Activated CD8-positive, alpha-beta memory T cell treated with anti-CD3 and anti-CD28 coated beads for 48 hours (primary cell): ENCODE measurements around the gene LIMCH1.
"Not testable (repeated sequence)": the region's sequence is repeated elsewhere in the genome, so short reads cannot be mapped to it uniquely, and the experiment has no call there.

Source experiments
- DNase-seq, 3 experiments: peaks; one replicate each; pipeline ENCODE4 v3.0.0-alpha.2; 2020; ENCODE audit warnings: low read depth in 2 of 3, low spot score in 2 of 3

Gene LIMCH1, protein sequence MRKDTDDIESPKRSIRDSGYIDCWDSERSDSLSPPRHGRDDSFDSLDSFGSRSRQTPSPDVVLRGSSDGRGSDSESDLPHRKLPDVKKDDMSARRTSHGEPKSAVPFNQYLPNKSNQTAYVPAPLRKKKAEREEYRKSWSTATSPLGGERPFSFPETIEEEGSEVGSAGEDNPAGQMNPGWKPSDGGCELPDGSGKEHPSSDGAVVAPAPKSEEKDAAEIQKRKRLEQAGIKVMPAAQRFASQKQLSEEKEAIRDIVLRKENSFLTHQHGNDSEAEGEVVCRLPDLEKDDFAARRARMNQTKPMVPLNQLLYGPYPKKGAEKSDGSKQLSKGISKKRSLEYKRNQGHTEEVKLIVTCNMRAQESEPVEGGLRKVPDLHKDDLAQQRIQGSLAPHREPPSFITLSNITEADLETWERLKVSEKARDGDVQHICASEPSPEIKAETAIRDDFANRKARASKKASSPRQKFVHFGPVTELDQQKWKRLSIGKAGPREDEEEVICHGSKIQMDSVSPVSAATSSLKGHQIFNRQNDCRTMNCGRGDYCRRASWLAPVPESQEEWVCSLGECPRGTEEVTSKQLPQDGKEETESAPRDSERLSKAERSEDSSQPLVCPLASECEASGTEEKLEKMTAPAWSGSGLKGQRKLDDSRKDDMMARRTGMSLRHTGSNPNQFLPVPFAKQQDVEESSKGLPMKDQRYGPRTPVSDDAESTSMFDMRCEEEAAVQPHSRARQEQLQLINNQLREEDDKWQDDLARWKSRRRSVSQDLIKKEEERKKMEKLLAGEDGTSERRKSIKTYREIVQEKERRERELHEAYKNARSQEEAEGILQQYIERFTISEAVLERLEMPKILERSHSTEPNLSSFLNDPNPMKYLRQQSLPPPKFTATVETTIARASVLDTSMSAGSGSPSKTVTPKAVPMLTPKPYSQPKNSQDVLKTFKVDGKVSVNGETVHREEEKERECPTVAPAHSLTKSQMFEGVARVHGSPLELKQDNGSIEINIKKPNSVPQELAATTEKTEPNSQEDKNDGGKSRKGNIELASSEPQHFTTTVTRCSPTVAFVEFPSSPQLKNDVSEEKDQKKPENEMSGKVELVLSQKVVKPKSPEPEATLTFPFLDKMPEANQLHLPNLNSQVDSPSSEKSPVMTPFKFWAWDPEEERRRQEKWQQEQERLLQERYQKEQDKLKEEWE (N-terminal part only)

DNA sequence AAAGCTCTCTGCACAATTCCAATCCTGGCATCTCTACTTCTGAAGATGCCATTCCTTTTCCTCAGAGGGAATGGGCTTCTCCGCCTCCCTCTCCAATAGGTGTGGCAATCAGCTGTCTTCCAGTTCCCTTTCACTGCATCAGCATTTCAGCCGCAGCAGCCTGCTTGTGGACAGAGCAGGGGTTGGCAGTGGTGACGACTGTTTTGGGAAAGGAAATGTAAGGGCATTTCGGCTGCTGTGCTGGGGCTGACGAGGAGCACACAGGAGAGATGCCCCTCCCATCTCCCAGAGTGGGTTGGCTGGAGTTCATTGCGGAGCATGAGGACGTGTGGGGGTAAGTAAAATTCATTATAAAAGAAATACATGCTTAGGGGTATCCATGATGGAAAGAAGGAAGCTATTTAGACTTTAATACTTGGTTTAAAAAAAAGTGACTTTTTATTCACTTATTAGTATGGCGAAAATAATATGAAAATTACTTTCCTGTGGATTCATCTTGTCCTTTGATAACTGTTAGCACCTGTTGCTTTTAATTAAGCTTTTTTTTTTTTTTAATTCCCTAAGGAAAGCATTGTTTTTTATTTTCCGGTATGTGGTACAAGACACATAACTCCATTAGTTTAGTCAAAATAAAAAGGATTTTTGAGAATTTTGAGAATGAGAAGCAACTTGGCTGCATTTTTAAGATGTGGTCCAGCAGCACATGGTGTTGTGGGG, at the start of gene LIMCH1:
Gene LIMCH1 (plus strand): TSS at position 141 of the 717 bp plus-strand sequence. CDS start 67,839 bp downstream, outside the sequence.
- DNase-seq = no peak

- DNase-seq = not testable (repeated sequence)
Measured at GRCh38 chr4:41491081-41491576, 46.8 kb upstream of the LIMCH1 start.

GRCh38 chr4:41496977-41497376, 41.0 kb upstream of the LIMCH1 start:
- no peak for DNase-seq

- no peak for DNase-seq
Measured at GRCh38 chr4:41498177-41498576, 39.8 kb upstream of the LIMCH1 start.

GRCh38 chr4:41504167-41504818, 33.7 kb upstream of the LIMCH1 start:
- no peak for DNase-seq

DNA sequence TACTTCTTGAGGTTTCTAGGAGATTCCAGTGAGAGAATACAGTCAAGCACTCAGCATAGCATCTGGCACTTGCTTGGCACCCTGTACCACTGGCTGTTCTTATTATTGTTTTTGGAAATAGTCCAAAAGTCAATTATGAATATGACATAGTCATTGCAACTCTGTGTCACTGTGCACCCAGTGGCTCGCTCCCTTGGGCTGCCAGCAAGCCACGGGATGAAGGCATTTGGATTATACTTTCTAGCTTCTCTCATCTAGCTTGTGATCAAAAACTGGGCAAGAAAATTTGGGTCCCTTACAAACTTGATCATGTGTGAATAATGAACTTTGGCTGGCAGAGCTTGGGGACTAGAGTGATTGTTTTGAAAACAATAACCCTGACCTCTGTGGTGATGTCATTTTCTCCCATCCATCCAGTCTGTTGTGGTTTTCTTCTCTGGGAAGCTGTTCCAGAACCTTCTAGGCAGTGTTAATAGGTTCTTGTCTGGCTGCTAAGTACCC, 32.7 kb upstream of the LIMCH1 start:
- no peak for DNase-seq

DNA sequence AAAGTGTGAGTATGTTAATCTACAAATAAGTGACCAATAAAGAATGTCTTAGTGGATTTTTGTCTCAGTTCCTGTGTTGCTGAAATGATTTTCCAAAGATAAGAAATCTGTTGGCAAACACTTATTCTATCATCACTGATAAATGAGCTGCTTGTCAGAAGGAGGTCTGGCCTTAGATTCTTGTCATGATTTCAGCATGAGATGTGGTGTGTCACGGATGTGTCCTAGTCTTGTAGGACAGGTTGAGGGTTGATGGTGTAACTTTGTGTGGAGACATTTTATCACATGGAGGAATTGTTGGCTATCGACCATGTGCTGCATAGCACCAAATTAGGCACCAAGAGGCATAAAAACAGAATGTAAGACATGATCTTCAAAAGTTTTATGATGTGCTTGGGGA, 31.8 kb upstream of the LIMCH1 start:
- no peak for DNase-seq

DNA sequence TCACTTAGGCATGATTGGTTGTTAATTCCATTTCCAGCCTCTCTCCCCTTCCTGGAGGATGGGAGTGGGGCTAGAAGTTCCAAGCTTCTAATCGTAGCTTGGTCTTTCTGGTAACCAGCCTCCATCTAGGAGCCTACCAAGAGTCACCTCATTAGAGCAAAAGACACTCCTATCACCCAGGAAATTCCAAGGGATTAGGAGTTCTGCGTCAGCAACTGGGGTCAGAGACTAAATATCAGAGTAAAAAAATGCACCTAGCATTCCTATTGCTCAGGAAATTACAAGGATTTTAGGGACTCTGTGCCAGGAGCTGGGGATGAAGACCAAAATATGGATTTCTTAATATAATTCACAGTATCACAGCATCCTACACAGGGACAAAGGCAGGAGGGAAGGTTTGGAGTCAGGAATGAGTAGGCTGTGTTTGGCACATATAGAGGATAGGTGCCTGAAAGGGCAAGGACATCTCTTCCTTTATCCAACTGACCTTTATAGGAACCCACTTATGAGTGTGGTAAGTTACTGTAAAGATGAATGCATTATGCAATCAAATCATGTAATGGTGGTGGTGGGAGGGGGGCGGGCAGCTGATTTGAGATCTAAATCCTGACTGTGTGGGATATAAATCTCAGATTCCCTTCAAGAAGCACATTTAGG, 30.5 kb upstream of the LIMCH1 start:
- no peak for DNase-seq

DNA sequence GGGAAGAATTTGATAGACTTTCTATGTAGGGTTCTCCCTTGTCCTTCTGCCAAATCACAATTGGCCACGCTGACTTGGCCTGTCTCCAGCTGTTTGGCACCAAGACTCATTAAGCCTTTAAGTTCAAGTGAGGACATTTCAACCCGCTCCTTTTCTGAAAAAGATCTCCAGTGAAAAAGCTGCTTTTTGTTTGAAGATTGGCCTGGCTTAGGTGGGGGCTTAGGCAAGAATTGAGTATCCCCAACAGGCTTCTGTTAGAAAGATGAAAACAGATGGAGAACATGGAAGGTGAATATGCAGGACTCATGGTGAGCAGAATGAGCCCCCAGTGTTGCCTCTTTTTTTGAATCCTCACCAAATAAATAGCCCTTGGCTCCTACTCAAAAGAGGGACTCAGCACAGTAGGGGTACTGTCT, 28.5 kb upstream of the LIMCH1 start:
- DNase-seq = no peak

DNA sequence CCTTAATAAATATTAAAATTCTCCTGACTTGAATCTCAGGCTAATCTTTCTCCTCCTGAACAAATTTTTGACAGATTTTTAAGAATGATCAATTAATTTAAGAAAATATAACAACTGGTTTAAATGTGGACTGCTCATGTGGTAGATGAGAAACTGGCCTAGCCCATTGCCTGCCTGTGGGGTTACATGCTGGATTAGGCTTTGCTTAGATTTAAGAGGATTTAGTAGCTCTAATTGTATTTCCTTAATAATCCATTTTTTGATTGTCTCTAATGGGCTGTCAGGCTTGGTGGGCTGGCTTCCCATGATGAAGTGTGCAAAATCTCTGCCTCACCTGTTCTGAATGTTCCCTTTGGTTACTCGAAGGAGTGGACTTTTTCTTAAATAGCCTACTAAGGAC, 27.8 kb upstream of the LIMCH1 start:
- no peak for DNase-seq

DNA sequence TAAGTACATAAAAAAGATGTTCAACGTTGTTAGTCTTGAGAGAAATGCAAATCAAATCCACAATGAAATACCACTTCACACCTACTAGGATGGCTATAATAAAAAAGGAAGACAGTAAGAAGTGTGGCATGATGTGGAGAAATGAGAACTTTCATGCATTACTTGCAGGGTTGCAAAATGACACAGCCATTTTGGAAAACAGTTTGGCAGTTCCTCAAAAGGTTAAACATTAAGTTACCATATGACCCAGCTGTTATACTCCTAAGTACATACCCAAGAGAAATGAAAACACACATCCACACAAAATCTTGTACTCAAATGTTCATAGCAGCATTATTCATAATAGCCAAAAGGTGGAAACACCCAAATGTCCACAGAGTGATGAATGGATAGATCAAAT, 25.8 kb upstream of the LIMCH1 start:
- no peak for DNase-seq

- no peak for DNase-seq
Measured at GRCh38 chr4:41512596-41512995, 25.4 kb upstream of the LIMCH1 start.

- no peak for DNase-seq
Measured at GRCh38 chr4:41514169-41514568, 23.8 kb upstream of the LIMCH1 start.

GRCh38 chr4:41514766-41515481, 23.0 kb upstream of the LIMCH1 start:
- DNase-seq = no peak

DNA sequence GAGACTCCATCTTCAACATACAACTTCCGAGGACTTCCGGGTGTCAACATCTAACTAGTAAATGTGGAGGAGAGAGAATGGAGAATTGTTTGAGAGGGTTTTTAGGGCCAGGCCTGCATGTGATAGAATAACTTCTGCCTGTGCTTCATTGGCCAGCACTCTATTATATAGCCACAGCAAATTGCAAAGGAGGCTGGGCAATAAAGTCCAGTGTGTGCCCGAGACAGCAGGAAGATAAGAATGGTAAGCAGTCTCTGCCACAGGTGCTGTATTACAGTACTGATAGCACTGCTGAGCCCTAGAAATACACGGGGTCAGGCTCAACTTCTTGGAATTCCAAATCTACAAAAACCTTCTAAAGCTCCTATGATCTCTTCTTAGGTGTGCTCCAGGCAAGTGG, 20.8 kb upstream of the LIMCH1 start:
- DNase-seq = no peak

- DNase-seq = no peak
Measured at GRCh38 chr4:41517747-41518146, 20.2 kb upstream of the LIMCH1 start.

GRCh38 chr4:41524425-41524824, 13.5 kb upstream of the LIMCH1 start:
- DNase-seq = no peak

GRCh38 chr4:41525129-41525528, 12.8 kb upstream of the LIMCH1 start:
- DNase-seq = no peak

DNA sequence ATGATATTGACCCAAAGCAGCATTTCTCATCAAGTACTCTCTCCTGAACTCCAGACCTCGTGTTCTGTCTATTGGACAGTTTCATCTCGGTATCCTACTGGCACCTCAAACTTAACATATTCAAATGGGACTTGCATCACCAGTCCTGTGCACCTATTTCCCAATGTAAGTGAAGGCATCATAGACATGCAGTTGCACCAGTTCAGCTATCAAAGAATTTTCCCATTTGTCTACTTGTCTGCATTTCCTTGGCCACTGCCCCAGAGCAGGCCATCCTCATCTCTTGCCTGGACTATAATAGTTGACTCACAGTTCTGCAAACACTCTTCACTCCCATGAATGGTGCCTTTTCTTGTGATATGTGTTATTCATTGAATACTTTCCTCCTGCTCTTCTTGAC, 11.3 kb upstream of the LIMCH1 start:
- DNase-seq = no peak
